ENCODE results near the gene TMPRSS7.

TMPRSS7 gene

GRCh38 chr3:112005091-112005672 lies 29.4 kb upstream of the TMPRSS7 start:
- no peak for TF ChIP-seq CTCF (IDR thresholded peaks at IDR 0.05; ENCODE audit: low read depth, low read length)
- DNase-seq (ENCODE audit: extremely low read depth, low read depth) = no peak

- DNase-seq (ENCODE audit: extremely low read depth, low read depth) = peak; percentile 40
- no peak for TF ChIP-seq CTCF (IDR thresholded peaks at IDR 0.05; ENCODE audit: low read depth, low read length)
Observed at GRCh38 chr3:112007633-112008032, 26.9 kb upstream of the TMPRSS7 start.

GRCh38 chr3:112009670-112010069 lies 24.9 kb upstream of the TMPRSS7 start:
- no peak for TF ChIP-seq CTCF (IDR thresholded peaks at IDR 0.05; ENCODE audit: low read depth, low read length)
- DNase-seq (ENCODE audit: extremely low read depth, low read depth) = no peak

GRCh38 chr3:112010636-112011035 lies 23.9 kb upstream of the TMPRSS7 start:
- no peak for TF ChIP-seq CTCF (IDR thresholded peaks at IDR 0.05; ENCODE audit: low read depth, low read length)
- no peak for DNase-seq (ENCODE audit: extremely low read depth, low read depth)

- TF ChIP-seq CTCF (IDR thresholded peaks at IDR 0.05; ENCODE audit: low read depth, low read length) = no peak
Observed at GRCh38 chr3:112011376-112011940, 23.1 kb upstream of the TMPRSS7 start.

GRCh38 chr3:112012205-112012992 lies 22.1 kb upstream of the TMPRSS7 start:
- TF ChIP-seq CTCF (IDR thresholded peaks at IDR 0.05; ENCODE audit: low read depth, low read length) = no peak
- DNase-seq (ENCODE audit: extremely low read depth, low read depth) = no peak

More at GRCh38 chr3:112011376-112011940, 23.1 kb upstream of the TMPRSS7 start:
- DNase-seq (ENCODE audit: extremely low read depth, low read depth) = no peak

Data from AG09319 (cell line).